Right cardiac atrium (tissue), 5 donors: ENCODE results near the gene MUC6. TPM values are rescaled to one million over a fixed set of nuclear protein-coding genes. Genes with fewer than 3 reads are reported as not detected.

Experiments used
- ATAC-seq, 2 donors: fragments of 200-7000 bp; cut with Tn5 transposase; one replicate each; pipeline versions ENCODE4 v1.8.0 to v1.9.1; 2020; ENCODE audit warnings: moderate library complexity in 2 of 2, mild to moderate bottlenecking in 1 of 2
- DNase-seq, 3 donors: peaks; one replicate each; pipeline ENCODE4 v3.0.0-alpha.2; 2020
- H3K27ac ChIP-seq: one replicate; pipeline ENCODE4 v1.5.1; 2013; ENCODE audit warnings: mild to moderate bottlenecking, low read length, control low read depth, moderate library complexity
- H3K27me3 ChIP-seq: one replicate; pipeline ENCODE4 v1.6.1; 2013; ENCODE audit not compliant: control insufficient read depth, insufficient read depth
- H3K4me1 ChIP-seq: one replicate; pipeline ENCODE4 v1.6.1; 2013; ENCODE audit warnings: low read length; ENCODE audit not compliant: control insufficient read depth, insufficient read depth
- H3K4me3 ChIP-seq: one replicate; pipeline ENCODE4 v1.5.1; 2013; ENCODE audit warnings: low read length, control low read depth
- H3K9me3 ChIP-seq: one replicate; pipeline ENCODE4 v1.6.1; 2013; ENCODE audit warnings: low read length; ENCODE audit not compliant: control insufficient read depth
- WGBS: extraction: QIAGEN DNeasy Blood & Tissue Kit; methylation state at CpG from one replicate; pipeline ENCODE4 v1.1.7; 2013; 5-methylcytosine and 5-hydroxymethylcytosine counted together
- intact Hi-C, 4 donors: fragments of 100-400 bp; cut with DNase I; formaldehyde crosslinking; loops; one replicate each; pipeline versions ENCODE4 v1.11.0 to v1.14.0; 2022 to 2023
- polyA plus RNA-seq: library from polyadenylated mRNA; stranded (reverse); fragments of 200-250 nt; gene quantifications from one replicate; pipeline ENCODE4 v1.2.3, GENCODE V29; 2013
- total RNA-seq, 4 donors: library from RNA; stranded (reverse); fragmentation: NEBNext Ultra II Directional; extraction: Animal tissue kit (Norgen Biotek cat#: 25700); gene quantifications; one replicate each; pipeline ENCODE4 v1.2.1, GENCODE V29; 2021
- donor health status: healthy with polysubstance abuse.
- donor health status: DM: no; HTN: yes; CAD: no.
- donor health status: DM: no; HTN: no; CAD: no.
- donor health status: DM: no; HTN: yes; CAD: no; lungs with severe emphysema.
- donor health status: DM: yes; HTN: yes; CAD: no.

The MUC6 gene
- total and polyA plus RNA-seq, 5 donors: 0.05 TPM; not detected in 4

DNA sequence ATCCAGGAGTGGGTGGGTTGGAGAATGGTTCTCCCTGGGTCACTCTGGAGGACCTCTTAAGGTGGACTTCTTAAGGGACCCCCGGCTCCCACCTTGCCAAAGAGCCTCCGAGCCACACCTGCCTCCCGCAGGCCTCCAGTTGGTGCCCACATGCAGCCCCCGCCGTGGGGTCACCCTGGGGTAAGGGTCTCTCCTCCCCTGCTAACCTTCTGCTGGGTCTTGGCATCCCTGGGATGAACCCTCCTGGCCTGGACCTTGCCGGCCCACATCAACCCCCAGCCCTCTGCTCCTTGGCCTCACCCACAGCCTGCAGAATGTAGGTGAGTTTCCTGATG lies 12.5 kb upstream of the MUC6 start:
- 85% methylated on average over 6 of the region's 6 CpGs for WGBS
- peak in 1 of 3 donors; percentile 25 for DNase-seq
- intact Hi-C loops: loop anchor here in 1 of 4 donors (10.0 kb wide), 1 partner anchor 124 kb away; the partner anchor contains the start of gene AP2A2

DNA sequence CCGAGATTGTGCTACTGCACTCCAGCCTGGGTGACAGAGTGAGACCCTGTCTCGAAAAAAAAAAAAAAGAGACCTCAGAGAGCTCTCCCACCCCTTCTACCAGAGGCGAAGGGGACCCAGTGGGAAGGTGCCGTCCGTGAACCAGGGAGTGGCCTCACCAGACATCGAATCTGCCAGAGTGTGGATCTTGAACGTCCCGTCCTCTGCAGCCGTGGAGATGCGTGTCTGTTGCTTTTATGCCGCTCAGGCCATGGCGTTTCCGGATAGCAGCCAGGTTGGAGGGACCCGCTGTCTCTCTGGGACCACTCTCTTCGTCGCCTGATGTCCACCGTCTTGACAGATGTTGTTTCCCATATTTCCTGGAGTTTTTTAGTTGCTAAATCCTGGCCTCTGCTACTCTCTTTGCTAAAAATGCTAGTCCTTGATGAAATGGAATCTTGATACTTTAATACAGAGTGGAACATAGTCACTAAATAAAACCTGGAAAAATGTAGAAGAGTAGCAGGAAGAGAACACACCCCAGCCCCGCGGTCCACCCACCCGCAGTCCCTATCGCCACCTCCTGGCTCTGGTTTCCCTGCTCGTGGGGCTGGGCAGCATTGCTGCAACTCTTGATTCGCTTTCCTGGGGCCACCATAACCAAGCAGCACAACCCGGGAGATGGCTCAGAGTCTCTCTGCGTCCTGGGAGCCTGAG lies 12.0 kb upstream of the MUC6 start:
- ATAC-seq (no peak), DNase-seq (peak in 2 of 3 donors; percentile 8 to 25)
- 58% methylated on average over 25 of the region's 25 CpGs for WGBS
- intact Hi-C loops: loop anchor here in 1 of 4 donors (10.0 kb wide), 1 partner anchor 124 kb away; the partner anchor contains the start of gene AP2A2
- no peaks in the 10 kb centered on the region for H3K27me3 ChIP-seq
- no peaks in the 10 kb centered on the region for H3K4me1 ChIP-seq
- H3K9me3 ChIP-seq: no peaks in the 10 kb centered on the region
- no peak overlapping the region for H3K4me3 ChIP-seq
- no peak overlapping the region for H3K27ac ChIP-seq

More for the DNA sequence above, 12.5 kb upstream of the MUC6 start:
- ATAC-seq: no peak
- no peak overlapping the region for H3K27ac ChIP-seq
- no peaks in the 10 kb centered on the region for H3K9me3 ChIP-seq
- no peaks in the 10 kb centered on the region for H3K27me3 ChIP-seq
- no peaks in the 10 kb centered on the region for H3K4me1 ChIP-seq
- no peak overlapping the region for H3K4me3 ChIP-seq

DNA sequence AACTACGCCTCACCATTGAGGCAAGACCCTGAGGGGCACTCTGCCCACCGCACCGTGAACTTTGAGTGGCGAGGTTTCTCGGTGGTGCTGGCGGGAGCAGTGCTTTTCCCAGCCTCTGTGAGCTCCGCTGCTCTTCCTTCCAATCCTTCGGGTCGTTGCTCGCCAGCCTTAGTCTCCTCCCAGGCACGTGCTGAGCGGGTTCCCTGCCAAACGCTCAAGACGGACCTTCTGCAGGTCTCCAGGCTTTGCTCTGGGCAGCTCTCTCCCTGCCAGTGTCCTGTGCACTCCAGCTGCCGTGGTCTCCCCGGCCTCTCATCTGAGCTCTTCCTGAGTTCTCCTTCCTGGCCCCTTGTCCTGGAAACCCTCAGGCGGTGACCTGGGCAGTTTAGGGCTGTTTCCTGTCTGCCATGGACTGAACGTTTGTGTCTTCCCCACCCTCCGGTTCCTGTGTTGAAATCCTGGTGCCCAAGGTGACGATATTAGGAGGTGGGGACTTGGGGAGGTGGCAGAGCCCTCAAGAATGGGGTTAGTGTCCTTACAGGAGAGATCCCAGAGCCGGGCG lies 11.2 kb upstream of the MUC6 start:
- Histone ChIP-seq H3K9me3 (no peaks in the 10 kb centered on the region), H3K4me3 (no peak overlapping the region), H3K27me3 (no peaks in the 10 kb centered on the region), H3K4me1 (no peaks in the 10 kb centered on the region), H3K27ac (no peak overlapping the region)
- 62% methylated on average over 22 of the region's 22 CpGs for WGBS
- ATAC-seq (no peak), DNase-seq (peak in 2 of 3 donors; percentile 5 to 37)
- intact Hi-C loops: loop anchor here in 1 of 4 donors (10.0 kb wide), 1 partner anchor 123 kb away; the partner anchor contains the start of gene AP2A2

DNA sequence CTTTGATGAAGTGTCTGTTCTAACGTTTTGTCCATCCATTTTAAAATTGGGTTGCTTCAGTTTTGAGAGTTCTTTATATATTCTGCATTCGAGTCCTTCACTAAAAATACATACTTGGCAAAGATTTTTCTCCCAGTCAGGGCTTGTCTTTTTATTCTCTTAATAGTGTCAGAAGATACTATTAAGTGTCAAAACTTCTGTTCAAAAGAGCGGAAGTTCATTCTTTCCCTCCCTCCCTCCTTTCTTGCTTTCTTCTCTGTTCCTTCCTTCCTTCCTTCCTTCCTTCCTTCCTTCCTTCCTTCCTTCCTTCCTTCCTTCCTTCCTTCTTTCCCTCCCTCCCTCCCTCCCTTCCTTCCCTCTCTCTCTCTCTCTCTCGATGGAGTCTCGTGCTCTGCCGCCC lies 7.6 kb upstream of the MUC6 start:
- Histone ChIP-seq H3K4me3 (no peak overlapping the region), H3K9me3 (no peaks in the 10 kb centered on the region), H3K27ac (no peak overlapping the region), H3K27me3 (no peaks in the 10 kb centered on the region), H3K4me1 (no peaks in the 10 kb centered on the region)
- 71% methylated on average over 6 of the region's 6 CpGs for WGBS
- DNase-seq (no peak), ATAC-seq (no peak)
- intact Hi-C loops: loop anchor here in 1 of 4 donors (10.0 kb wide), 1 partner anchor 119 kb away; the partner anchor contains the start of gene AP2A2

DNA sequence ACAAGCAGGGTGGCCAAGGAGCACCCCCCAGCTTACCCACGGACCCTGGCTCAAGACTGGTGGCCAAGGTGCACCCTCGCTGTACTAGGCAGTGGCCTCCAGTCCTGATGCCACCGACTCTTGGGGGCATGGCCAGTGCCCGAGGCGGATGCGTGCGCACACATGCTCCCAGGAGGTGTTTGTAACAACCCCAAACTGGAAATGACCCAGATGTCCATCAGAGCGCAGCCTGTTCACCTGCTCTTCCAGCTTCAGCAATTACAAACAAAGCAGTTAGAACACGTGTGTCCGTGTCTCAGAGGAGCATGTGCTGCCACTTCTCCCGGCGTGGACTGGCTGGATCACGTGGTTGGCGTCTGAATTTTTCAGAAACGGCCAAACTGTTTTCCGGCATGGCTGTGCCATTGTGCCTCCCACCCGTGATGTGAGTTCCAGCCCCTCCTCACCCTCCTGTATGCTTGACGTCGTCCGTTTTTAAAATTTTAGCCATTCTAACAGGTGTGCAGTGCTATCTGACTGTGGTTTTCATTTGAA lies 7.1 kb upstream of the MUC6 start:
- peak in 2 of 3 donors; percentile 25 to 44 for DNase-seq
- intact Hi-C loops: loop anchor here in 1 of 4 donors (10.0 kb wide), 1 partner anchor 119 kb away; the partner anchor contains the start of gene AP2A2
- ATAC-seq: no peak
- Histone ChIP-seq H3K4me3 (no peak overlapping the region), H3K9me3 (no peaks in the 10 kb centered on the region), H3K4me1 (no peaks in the 10 kb centered on the region), H3K27me3 (no peaks in the 10 kb centered on the region), H3K27ac (no peak overlapping the region)
- WGBS: 91% methylated on average over 20 of the region's 20 CpGs

DNA sequence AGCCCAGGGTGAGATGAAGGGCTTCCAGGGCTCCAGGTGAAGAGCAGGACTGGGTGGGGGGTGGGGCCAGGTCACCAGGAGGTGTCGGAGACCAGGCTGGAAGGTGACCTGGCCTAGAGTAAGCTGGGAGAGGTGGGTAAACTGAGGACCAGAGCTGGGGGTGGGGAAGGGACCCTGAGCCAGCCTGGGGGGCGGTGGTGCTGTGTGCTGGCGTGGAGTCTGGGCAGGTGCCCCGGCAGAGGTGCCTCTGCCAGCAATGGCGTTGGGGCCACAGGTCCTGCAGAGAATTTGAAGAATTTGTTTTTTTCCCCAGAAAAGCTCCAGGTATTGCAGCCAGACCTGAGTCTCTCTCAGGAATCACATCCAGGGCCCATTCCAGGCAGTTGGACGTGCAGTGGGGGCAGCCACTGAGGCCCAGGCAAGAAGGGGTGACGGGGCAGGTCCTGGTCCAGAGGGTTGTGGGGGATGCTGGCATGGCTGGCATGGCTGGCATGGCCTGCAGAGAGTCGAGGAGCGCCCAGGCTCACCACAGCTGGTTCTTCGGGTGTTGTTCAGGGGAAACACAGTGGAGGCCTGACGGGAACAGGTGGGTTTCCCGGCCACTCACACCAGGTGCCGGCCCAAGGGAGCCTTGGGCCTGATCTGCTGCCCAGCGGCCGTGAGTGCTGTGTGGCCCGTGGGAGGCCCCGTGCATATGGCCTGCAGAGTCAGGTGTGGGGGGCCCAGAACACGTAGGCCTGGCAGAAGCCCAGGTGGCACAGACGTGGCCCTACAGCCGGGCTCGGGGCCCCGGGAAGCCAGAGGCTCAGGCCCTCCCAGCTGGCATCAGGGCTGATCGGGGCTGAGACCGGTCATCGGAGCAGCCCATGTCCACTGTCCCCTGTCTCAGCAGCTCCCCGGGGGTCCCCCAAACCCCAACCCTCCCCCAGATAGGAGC lies 6.4 kb upstream of the MUC6 start:
- H3K9me3 ChIP-seq: no peaks in the 10 kb centered on the region
- peak in 1 of 2 donors; percentile 10 for ATAC-seq

DNA sequence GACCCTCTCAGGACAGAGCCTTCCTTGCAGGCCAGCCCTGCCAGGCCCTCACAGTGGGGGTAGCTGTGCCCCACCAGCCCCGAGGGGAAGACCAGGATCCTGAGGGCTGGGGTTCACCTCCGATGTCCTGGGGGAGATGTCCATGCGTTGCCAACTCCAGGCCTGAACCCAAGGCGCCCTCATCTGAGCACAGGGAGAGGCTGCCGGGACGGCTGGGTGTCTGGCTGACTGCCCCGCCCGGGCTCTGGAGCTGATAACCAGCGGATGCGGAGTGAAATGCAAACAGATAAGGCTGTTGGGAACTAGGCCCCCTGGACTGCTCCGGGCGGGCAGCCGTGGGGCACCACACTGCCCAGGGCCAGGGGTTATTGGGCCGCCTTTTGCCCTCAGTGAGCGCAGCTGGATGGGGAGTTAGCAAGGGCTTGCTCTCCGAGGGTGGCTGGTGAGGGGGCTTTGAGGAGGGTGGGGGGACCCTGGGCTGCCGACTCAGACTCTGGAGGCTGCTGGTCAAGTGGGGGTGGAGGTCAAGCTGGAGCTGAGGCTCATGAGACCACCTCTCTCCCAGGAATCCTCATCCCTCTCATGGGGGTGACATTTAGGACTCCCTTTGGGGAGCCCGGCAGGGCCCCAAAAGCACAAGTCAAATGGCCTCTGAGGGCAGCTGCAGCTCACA lies 5.6 kb upstream of the MUC6 start:
- DNase-seq: peak; percentile 36 to 64 (median 57)
- H3K9me3 ChIP-seq: no peaks in the 10 kb centered on the region
- no peak overlapping the region for H3K27ac ChIP-seq
- H3K27me3 ChIP-seq: no peaks in the 10 kb centered on the region
- intact Hi-C loops: loop anchor here in 1 of 4 donors (10.0 kb wide), 1 partner anchor 117 kb away; the partner anchor contains the start of gene AP2A2
- peak; percentile 23 to 49 for ATAC-seq
- 25% methylated on average over 18 of the region's 18 CpGs for WGBS
- H3K4me3 ChIP-seq: no peak overlapping the region
- H3K4me1 ChIP-seq: no peaks in the 10 kb centered on the region

More for the DNA sequence above, 6.4 kb upstream of the MUC6 start:
- Histone ChIP-seq H3K4me3 (no peak overlapping the region), H3K27me3 (no peaks in the 10 kb centered on the region), H3K27ac (no peak overlapping the region), H3K4me1 (no peaks in the 10 kb centered on the region)
- 90% methylated on average over 26 of the region's 26 CpGs for WGBS
- intact Hi-C loops: loop anchor here in 1 of 4 donors (10.0 kb wide), 1 partner anchor 118 kb away; the partner anchor contains the start of gene AP2A2
- DNase-seq: peak; percentile 4 to 41 (median 38)

DNA sequence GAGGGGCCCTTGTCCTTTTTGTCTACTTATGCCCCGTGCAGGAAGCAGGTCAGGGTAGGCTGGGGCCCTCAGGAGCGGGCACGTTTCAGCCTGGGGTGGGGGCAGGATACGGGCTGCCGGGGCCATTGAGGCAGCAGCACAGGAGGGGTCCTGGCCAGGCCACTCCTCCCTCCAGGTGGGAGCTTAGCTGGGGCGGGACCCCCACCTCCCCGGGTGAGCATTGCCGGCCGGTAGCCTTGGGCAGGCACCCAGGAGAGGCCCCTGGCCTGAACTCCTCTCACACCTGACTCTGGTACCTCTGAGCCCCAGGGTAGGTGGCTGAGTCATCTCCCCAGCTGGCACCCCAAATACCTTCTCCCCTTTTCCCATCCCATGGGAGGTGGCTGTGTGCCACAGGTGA lies 5.0 kb upstream of the MUC6 start:
- DNase-seq: peak in 2 of 3 donors; percentile 13 to 57
- no peak overlapping the region for H3K4me3 ChIP-seq
- H3K27ac ChIP-seq: no peak overlapping the region
- H3K27me3 ChIP-seq: no peaks in the 10 kb centered on the region
- WGBS: 72% methylated on average over 9 of the region's 9 CpGs
- H3K4me1 ChIP-seq: no peaks in the 10 kb centered on the region
- intact Hi-C loops: loop anchor here in 1 of 4 donors (10.0 kb wide), 1 partner anchor 117 kb away; the partner anchor contains the start of gene AP2A2
- ATAC-seq: peak; percentile 4 to 6
- H3K9me3 ChIP-seq: no peaks in the 10 kb centered on the region

DNA sequence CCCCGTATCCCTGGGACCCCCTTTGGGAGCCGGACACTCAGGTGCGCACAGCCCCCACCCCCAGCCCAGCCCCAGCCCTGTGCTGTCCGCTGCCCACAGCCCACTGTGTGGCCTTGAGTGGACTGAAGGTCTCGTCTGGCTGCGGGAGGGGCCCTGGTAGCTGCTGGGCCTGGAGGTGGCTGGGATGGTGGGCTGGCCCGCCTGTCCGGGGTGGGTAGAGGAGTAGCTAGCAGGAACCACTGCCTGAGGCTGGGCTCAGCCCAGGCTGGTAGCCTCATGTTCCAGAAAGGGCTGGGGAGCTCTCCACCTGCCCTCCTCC lies 4.6 kb upstream of the MUC6 start:
- Histone ChIP-seq H3K9me3 (no peaks in the 10 kb centered on the region), H3K4me1 (no peaks in the 10 kb centered on the region), H3K27me3 (no peaks in the 10 kb centered on the region), H3K4me3 (no peak overlapping the region), H3K27ac (no peak overlapping the region)
- 85% methylated on average over 8 of the region's 8 CpGs for WGBS
- peak in 1 of 2 donors; percentile 3 for ATAC-seq
- DNase-seq: peak in 2 of 3 donors; percentile 34 to 53
- intact Hi-C loops: loop anchor here in 1 of 4 donors (10.0 kb wide), 1 partner anchor 116 kb away; the partner anchor contains the start of gene AP2A2
